Activated T-helper 17 cell treated with anti-CD3 and anti-CD28 coated beads, Interleukin-2, amount 50 U/mL, for 72 hours (primary cell): ENCODE measurements around the gene UBE2D2. TPM values are rescaled to one million over a fixed set of nuclear protein-coding genes. Genes with fewer than 3 reads are reported as not detected.
"Not testable (repeated sequence)": the region's sequence is repeated elsewhere in the genome, so short reads cannot be mapped to it uniquely, and the experiment has no call there.

Experiments used
- ATAC-seq: fragments of 150-1000 bp; cut with Tn5 transposase; replicated peaks from 2 replicates; pipeline ENCODE4 v1.10.0; 2021; ENCODE audit warnings: mild to moderate bottlenecking, moderate library complexity
- H3K27ac Mint-ChIP-seq: one replicate; pipeline ENCODE4 v1.8.0; 2022; ENCODE audit warnings: mixed read lengths
- H3K27me3 Mint-ChIP-seq: one replicate; pipeline ENCODE4 v1.8.0; 2022; ENCODE audit warnings: mixed read lengths
- H3K36me3 Mint-ChIP-seq: one replicate; pipeline ENCODE4 v1.8.0; 2022; ENCODE audit warnings: low read depth, mild to moderate bottlenecking, mixed read lengths
- H3K4me1 Mint-ChIP-seq: one replicate; pipeline ENCODE4 v1.8.0; 2022; ENCODE audit warnings: mixed read lengths
- H3K4me3 Mint-ChIP-seq: one replicate; pipeline ENCODE4 v1.8.0; 2022; ENCODE audit warnings: mild to moderate bottlenecking, mixed read lengths
- H3K9me3 Mint-ChIP-seq: one replicate; pipeline ENCODE4 v1.8.0; 2022; ENCODE audit warnings: mixed read lengths
- total RNA-seq, 2 donors: library from RNA; stranded (reverse); gene quantifications; one replicate each; pipeline ENCODE4 v1.2.3, GENCODE V29; 2022

Gene UBE2D2
- total RNA-seq, result 100 to 1,000 TPM; 200 to 270 TPM

GRCh38 chr5:139560752-139561654 lies at the start of gene UBE2D2:
Gene UBE2D2 (plus strand): TSS chr5:139561339. CDS start chr5:139561792, 453 bp downstream.
- no peaks in the 10 kb centered on the region for H3K9me3 Mint-ChIP-seq
- peaks cover 19% of the 10 kb centered on the region for H3K4me1 Mint-ChIP-seq
- peak within 1 kb of the TSS; percentile 91 for H3K27ac Mint-ChIP-seq
- no peaks in the 10 kb centered on the region for H3K27me3 Mint-ChIP-seq
- ATAC-seq, result peak; percentile 92
- peak within 1 kb of the TSS; percentile 88 for H3K4me3 Mint-ChIP-seq
- peaks cover 48% of the 10 kb centered on the region for H3K36me3 Mint-ChIP-seq

GRCh38 chr5:139512786-139513390 lies 48.3 kb upstream of the UBE2D2 start:
- no peaks in the 10 kb centered on the region for H3K36me3 Mint-ChIP-seq
- no peaks in the 10 kb centered on the region for H3K27me3 Mint-ChIP-seq
- peak overlapping the region; percentile 89 for H3K27ac Mint-ChIP-seq
- peak overlapping the region; percentile 74 for H3K4me3 Mint-ChIP-seq
- no peak for ATAC-seq
- H3K9me3 Mint-ChIP-seq, result peaks cover 4% of the 10 kb centered on the region
- H3K4me1 Mint-ChIP-seq, result peaks cover 37% of the 10 kb centered on the region

GRCh38 chr5:139513434-139513833 lies 47.7 kb upstream of the UBE2D2 start:
- not testable (repeated sequence) for H3K36me3 Mint-ChIP-seq, H3K9me3 Mint-ChIP-seq, H3K27me3 Mint-ChIP-seq
- peak overlapping the region; percentile 89 for H3K27ac Mint-ChIP-seq
- peak; percentile 64 for ATAC-seq
- H3K4me3 Mint-ChIP-seq, result peak overlapping the region; percentile 40
- H3K4me1 Mint-ChIP-seq, result peaks cover 40% of the 10 kb centered on the region

- Mint-ChIP-seq H3K4me1 (peaks cover 44% of the 10 kb centered on the region), H3K27ac (peak overlapping the region; percentile 89), H3K9me3 (peaks cover 4% of the 10 kb centered on the region), H3K4me3 (peak overlapping the region; percentile 40), H3K27me3 (no peaks in the 10 kb centered on the region), H3K36me3 (no peaks in the 10 kb centered on the region)
- ATAC-seq, result peak; percentile 7
Observed at GRCh38 chr5:139513852-139514485, 47.2 kb upstream of the UBE2D2 start.

GRCh38 chr5:139514486-139514856 lies 46.7 kb upstream of the UBE2D2 start:
- peak; percentile 65 for ATAC-seq
- Mint-ChIP-seq H3K4me3 (peak overlapping the region; percentile 40), H3K4me1 (peaks cover 46% of the 10 kb centered on the region), H3K9me3 (peaks cover 4% of the 10 kb centered on the region), H3K36me3 (no peaks in the 10 kb centered on the region), H3K27me3 (no peaks in the 10 kb centered on the region), H3K27ac (peak overlapping the region; percentile 58)

- Mint-ChIP-seq H3K27me3 (no peaks in the 10 kb centered on the region), H3K27ac (peak overlapping the region; percentile 91), H3K9me3 (no peaks in the 10 kb centered on the region), H3K4me3 (peak overlapping the region; percentile 82), H3K36me3 (no peaks in the 10 kb centered on the region), H3K4me1 (peaks cover 30% of the 10 kb centered on the region)
- peak; percentile 88 for ATAC-seq
Observed at GRCh38 chr5:139517683-139518564, 43.2 kb upstream of the UBE2D2 start.

- Mint-ChIP-seq H3K9me3 (no peaks in the 10 kb centered on the region), H3K27ac (no peak overlapping the region), H3K4me1 (peaks cover 3% of the 10 kb centered on the region), H3K4me3 (no peak overlapping the region), H3K36me3 (no peaks in the 10 kb centered on the region), H3K27me3 (no peaks in the 10 kb centered on the region)
- ATAC-seq, result no peak
Observed at GRCh38 chr5:139523635-139524445, 37.3 kb upstream of the UBE2D2 start.

GRCh38 chr5:139524446-139524845 lies 36.7 kb upstream of the UBE2D2 start:
- ATAC-seq, result no peak
- no peak overlapping the region for H3K27ac Mint-ChIP-seq

GRCh38 chr5:139524940-139525585 lies 36.1 kb upstream of the UBE2D2 start:
- H3K36me3 Mint-ChIP-seq, result no peaks in the 10 kb centered on the region
- no peaks in the 10 kb centered on the region for H3K9me3 Mint-ChIP-seq
- no peaks in the 10 kb centered on the region for H3K4me1 Mint-ChIP-seq
- H3K4me3 Mint-ChIP-seq, result no peak overlapping the region
- no peak overlapping the region for H3K27ac Mint-ChIP-seq
- no peak for ATAC-seq
- H3K27me3 Mint-ChIP-seq, result no peaks in the 10 kb centered on the region

More at GRCh38 chr5:139524446-139524845, 36.7 kb upstream of the UBE2D2 start:
- no peaks in the 10 kb centered on the region for H3K36me3 Mint-ChIP-seq
- no peaks in the 10 kb centered on the region for H3K9me3 Mint-ChIP-seq
- no peak overlapping the region for H3K4me3 Mint-ChIP-seq
- no peaks in the 10 kb centered on the region for H3K4me1 Mint-ChIP-seq
- H3K27me3 Mint-ChIP-seq, result no peaks in the 10 kb centered on the region

- not testable (repeated sequence) for H3K27ac Mint-ChIP-seq, H3K4me3 Mint-ChIP-seq, H3K27me3 Mint-ChIP-seq, ATAC-seq, H3K9me3 Mint-ChIP-seq, H3K36me3 Mint-ChIP-seq, H3K4me1 Mint-ChIP-seq
Observed at GRCh38 chr5:139525586-139526308, 35.4 kb upstream of the UBE2D2 start.

GRCh38 chr5:139526309-139527089 lies 34.6 kb upstream of the UBE2D2 start:
- ATAC-seq, H3K4me1 Mint-ChIP-seq, H3K27ac Mint-ChIP-seq, H3K9me3 Mint-ChIP-seq, H3K4me3 Mint-ChIP-seq, H3K36me3 Mint-ChIP-seq, H3K27me3 Mint-ChIP-seq: not testable (repeated sequence)

- H3K36me3 Mint-ChIP-seq, H3K27me3 Mint-ChIP-seq, H3K27ac Mint-ChIP-seq, H3K9me3 Mint-ChIP-seq, H3K4me3 Mint-ChIP-seq, H3K4me1 Mint-ChIP-seq, ATAC-seq: not testable (repeated sequence)
Observed at GRCh38 chr5:139527090-139527470, 34.1 kb upstream of the UBE2D2 start.
